PC-9 (cell line): ENCODE data around the gene PROK1. TPM values are rescaled to one million over a fixed set of nuclear protein-coding genes. Genes with fewer than 3 reads are reported as not detected.

Source experiments
- BruUV-seq: library from RNA; stranded (reverse); fragments of 400-500 nt; replicated peaks from 2 replicates; lab custom pipeline; 2021; lab: Mats Ljungman, UMichigan
- CTCF ChIA-PET: fragments of 300-600 bp; sonication (Branson Sonifier 250); formaldehyde crosslinking; loops from one replicate; lab custom pipeline; 2022; ENCODE audit warnings: antibody characterized with exemption; lab: Charles Lee
- POLR2A ChIA-PET: fragments of 300-600 bp; sonication (Branson Sonifier 250); formaldehyde crosslinking; loops from one replicate; lab custom pipeline; 2022; ENCODE audit warnings: antibody characterized with exemption; ENCODE audit not compliant: unreplicated experiment; lab: Charles Lee
- DNase-seq, 2 experiments: peaks; one replicate each; pipeline versions ENCODE4 v3.0.0 to v3.0.0-alpha.2; 2015 to 2022; ENCODE audit warnings: mixed read lengths in 1 of 2
- H2AFZ ChIP-seq: fragments of 200-600 bp; sonication (generic); 2 replicates; pipeline ENCODE4 v1.8.1; 2017; ENCODE audit warnings: antibody characterized with exemption
- H3F3A ChIP-seq: fragments of 200-600 bp; sonication (generic); 2 replicates; pipeline ENCODE4 v1.8.1; 2017; ENCODE audit warnings: antibody characterized with exemption, mild to moderate bottlenecking, low read depth; ENCODE audit not compliant: insufficient read depth
- H3K27ac ChIP-seq: fragments of 200-600 bp; sonication (generic); 2 replicates; pipeline ENCODE4 v1.6.1; 2016; ENCODE audit warnings: mixed run types
- H3K27me3 ChIP-seq: fragments of 200-600 bp; sonication (generic); 2 replicates; pipeline ENCODE4 v1.6.1; 2016; ENCODE audit warnings: low read depth, mixed run types; ENCODE audit not compliant: insufficient read depth
- H3K36me3 ChIP-seq: fragments of 200-600 bp; sonication (generic); 2 replicates; pipeline ENCODE4 v1.6.1; 2016; ENCODE audit warnings: low read depth, mixed run types
- H3K4me1 ChIP-seq: fragments of 200-600 bp; sonication (generic); replicated peaks from 2 replicates; pipeline ENCODE4 v1.6.1; 2016; ENCODE audit warnings: mixed run types; ENCODE audit not compliant: insufficient read depth
- H3K4me2 ChIP-seq: fragments of 200-600 bp; sonication (generic); 2 replicates; pipeline ENCODE4 v1.6.1; 2017; ENCODE audit warnings: mixed run types
- H3K4me3 ChIP-seq: fragments of 200-600 bp; sonication (generic); 2 replicates; pipeline ENCODE4 v1.6.1; 2016; ENCODE audit warnings: mixed run types
- H3K79me2 ChIP-seq: fragments of 200-600 bp; sonication (generic); 2 replicates; pipeline ENCODE4 v1.6.1; 2017; ENCODE audit warnings: low read depth, mixed run types
- H3K9me2 ChIP-seq: fragments of 200-600 bp; sonication (generic); 2 replicates; pipeline ENCODE4 v1.8.1; 2017; ENCODE audit warnings: mild to moderate bottlenecking; ENCODE audit not compliant: insufficient read depth
- H3K9me3 ChIP-seq: fragments of 200-600 bp; sonication (generic); 2 replicates; pipeline ENCODE4 v1.8.1; 2016; ENCODE audit warnings: low read depth; ENCODE audit not compliant: insufficient read depth
- H4K20me1 ChIP-seq: fragments of 200-600 bp; sonication (generic); 2 replicates; pipeline ENCODE4 v1.8.1; 2017; ENCODE audit not compliant: insufficient read depth
- EZH2 ChIP-seq: fragments of 200-600 bp; sonication (generic); IDR thresholded peaks from 2 replicates; pipeline ENCODE4 v1.8.0; 2017; ENCODE audit warnings: antibody characterized with exemption, low read depth
- intact Hi-C: fragments of 100-400 bp; cut with micrococcal nuclease; formaldehyde crosslinking; loops from one replicate; pipeline ENCODE4 v1.10.0; 2022; ENCODE audit not compliant: unreplicated experiment
- total RNA-seq: library from RNA; stranded (reverse); gene quantifications from 2 replicates; pipeline ENCODE4 v1.2.3, GENCODE V29; 2021
- TF ChIP-seq, protein P1 (sequence below): fragments of 200-600 bp; sonication (generic); conservative IDR thresholded peaks from 2 replicates; pipeline ENCODE4 v1.6.1; 2017; ENCODE audit warnings: mixed run types, antibody characterized with exemption, mild to moderate bottlenecking, moderate library complexity

The PROK1 gene
- total RNA-seq, 1 experiment from 2014 or later: not detected

DNA sequence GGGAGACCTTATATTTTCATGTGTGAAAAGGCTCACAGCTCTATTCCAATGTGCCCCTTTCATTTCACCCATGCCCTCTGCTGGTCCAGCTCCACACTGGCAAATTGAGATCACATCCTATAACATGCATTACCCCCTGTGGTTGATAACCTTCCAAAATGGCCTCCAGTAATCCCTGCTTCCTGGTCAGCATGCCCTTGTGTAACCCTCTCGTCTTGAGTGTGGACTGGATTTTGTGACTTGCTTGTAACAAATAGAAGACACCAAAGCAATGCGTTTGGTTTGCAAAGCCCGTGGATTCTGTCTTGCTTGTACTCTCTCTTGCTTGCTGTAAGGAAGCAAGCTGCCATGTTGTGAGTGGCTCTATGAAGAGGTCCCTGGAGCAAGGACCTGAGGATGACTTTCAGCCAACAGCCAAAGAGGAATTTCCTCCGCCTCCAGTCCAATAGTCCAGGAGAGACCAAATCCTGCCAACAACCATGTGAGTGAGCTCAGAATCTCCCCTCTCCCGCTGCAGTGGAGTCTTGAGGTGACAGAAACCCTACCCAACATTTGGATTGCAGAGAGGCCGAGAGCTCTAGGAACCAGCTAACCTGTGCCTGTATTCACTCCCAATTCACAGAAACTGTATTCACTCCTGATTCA, 50.7 kb downstream of the PROK1 start:
- Histone ChIP-seq H3K4me2 (no peak overlapping the region), H3K36me3 (no peaks in the 10 kb centered on the region), H3K79me2 (no peaks in the 10 kb centered on the region), H4K20me1 (no peaks in the 10 kb centered on the region), H2AFZ (no peak overlapping the region), H3K27ac (no peak overlapping the region), H3F3A (no peaks in the 10 kb centered on the region), H3K4me3 (no peak overlapping the region), H3K9me3 (no peaks in the 10 kb centered on the region), H3K9me2 (no peaks in the 10 kb centered on the region), H3K27me3 (peaks cover 86% of the 10 kb centered on the region), H3K4me1 (no peaks in the 10 kb centered on the region)
- CTCF ChIA-PET: no interaction called here
- TF ChIP-seq, protein P1, sequence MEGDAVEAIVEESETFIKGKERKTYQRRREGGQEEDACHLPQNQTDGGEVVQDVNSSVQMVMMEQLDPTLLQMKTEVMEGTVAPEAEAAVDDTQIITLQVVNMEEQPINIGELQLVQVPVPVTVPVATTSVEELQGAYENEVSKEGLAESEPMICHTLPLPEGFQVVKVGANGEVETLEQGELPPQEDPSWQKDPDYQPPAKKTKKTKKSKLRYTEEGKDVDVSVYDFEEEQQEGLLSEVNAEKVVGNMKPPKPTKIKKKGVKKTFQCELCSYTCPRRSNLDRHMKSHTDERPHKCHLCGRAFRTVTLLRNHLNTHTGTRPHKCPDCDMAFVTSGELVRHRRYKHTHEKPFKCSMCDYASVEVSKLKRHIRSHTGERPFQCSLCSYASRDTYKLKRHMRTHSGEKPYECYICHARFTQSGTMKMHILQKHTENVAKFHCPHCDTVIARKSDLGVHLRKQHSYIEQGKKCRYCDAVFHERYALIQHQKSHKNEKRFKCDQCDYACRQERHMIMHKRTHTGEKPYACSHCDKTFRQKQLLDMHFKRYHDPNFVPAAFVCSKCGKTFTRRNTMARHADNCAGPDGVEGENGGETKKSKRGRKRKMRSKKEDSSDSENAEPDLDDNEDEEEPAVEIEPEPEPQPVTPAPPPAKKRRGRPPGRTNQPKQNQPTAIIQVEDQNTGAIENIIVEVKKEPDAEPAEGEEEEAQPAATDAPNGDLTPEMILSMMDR: no peak; the same call in 1 of the 2 replicates
- TF ChIP-seq EZH2: no peak
- intact Hi-C loops: no loop called here
- no peak for DNase-seq
- no TSS peak for BruUV-seq
- POLR2A ChIA-PET: no interaction called here

DNA sequence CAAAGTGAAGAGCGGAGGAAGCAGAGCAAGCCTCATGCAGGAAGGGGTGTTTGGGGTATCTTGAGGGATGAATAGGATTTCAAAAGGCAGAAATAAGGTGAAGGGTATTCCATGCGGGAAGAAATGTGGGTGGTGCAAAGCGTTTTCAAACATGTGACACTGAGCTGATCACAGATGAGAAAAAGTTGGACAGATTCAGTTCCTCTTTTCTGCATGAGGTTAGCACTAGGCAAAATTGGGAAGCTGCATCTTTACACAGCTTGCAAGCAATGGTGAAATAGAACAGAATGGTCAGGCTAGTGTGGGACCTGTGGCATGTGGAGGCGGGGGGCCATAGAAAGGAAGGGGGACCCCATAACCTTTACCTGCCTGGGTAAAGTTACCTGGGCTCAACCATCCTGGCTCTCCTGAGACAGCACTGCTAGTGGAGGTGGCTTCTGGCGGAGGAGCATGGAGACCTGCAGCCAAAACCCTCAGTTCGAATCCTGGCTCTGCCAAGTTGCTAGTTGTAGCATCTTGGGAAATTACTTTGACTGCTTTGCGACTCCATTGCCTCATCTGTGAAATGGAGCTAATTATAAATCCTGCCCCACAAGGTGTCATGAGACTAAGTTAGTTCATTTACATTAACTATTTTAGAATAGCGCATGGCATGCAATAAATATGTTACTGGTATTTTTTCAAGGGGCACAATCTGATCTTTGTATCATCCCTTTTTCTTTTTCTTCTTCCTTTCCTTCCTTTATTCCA, 51.6 kb downstream of the PROK1 start:
- H3F3A ChIP-seq: no peaks in the 10 kb centered on the region
- BruUV-seq: no TSS peak
- no peak overlapping the region for H2AFZ ChIP-seq
- ChIA-PET POLR2A (no interaction called here), CTCF (no interaction called here)
- H3K4me3 ChIP-seq: no peak overlapping the region
- no peak for DNase-seq
- no peaks in the 10 kb centered on the region for H3K4me1 ChIP-seq
- no peaks in the 10 kb centered on the region for H4K20me1 ChIP-seq
- H3K79me2 ChIP-seq: no peaks in the 10 kb centered on the region
- no peaks in the 10 kb centered on the region for H3K9me2 ChIP-seq
- H3K9me3 ChIP-seq: no peaks in the 10 kb centered on the region
- no peak overlapping the region for H3K27ac ChIP-seq
- H3K36me3 ChIP-seq: no peaks in the 10 kb centered on the region
- H3K27me3 ChIP-seq: peaks cover 89% of the 10 kb centered on the region
- no peak overlapping the region for H3K4me2 ChIP-seq
- TF ChIP-seq EZH2: no peak
- TF ChIP-seq, protein P1: no peak
- intact Hi-C loops: no loop called here

DNA sequence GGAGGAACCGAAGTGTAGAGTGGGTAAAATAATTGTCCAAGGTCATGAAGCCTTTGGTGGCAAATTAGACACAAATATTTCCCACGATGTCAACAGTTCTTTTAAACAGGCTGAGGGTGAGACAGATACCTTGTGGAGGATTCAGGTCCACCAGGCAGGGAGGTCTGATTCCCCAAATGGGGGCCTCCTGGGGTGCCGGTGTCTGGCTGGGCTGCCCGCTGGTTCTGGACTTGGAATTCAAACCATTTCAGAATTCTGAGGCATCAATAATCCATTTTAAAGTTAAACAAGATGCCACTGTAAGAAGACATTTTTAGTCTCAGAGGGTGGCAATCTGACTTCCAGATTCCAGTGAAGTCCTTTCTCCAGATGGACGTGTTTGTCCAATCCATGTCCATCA, 52.5 kb downstream of the PROK1 start:
- Histone ChIP-seq H3K9me2 (no peaks in the 10 kb centered on the region), H3K27me3 (peaks cover 86% of the 10 kb centered on the region), H3K4me3 (no peak overlapping the region), H3K4me1 (no peaks in the 10 kb centered on the region), H3K36me3 (no peaks in the 10 kb centered on the region), H3K9me3 (no peaks in the 10 kb centered on the region), H3K79me2 (no peaks in the 10 kb centered on the region), H4K20me1 (no peaks in the 10 kb centered on the region), H3K4me2 (no peak overlapping the region), H2AFZ (no peak overlapping the region), H3K27ac (no peak overlapping the region), H3F3A (no peaks in the 10 kb centered on the region)
- intact Hi-C loops: no loop called here
- CTCF ChIA-PET: no interaction called here
- no peak for DNase-seq
- POLR2A ChIA-PET: no interaction called here
- no TSS peak for BruUV-seq
- TF ChIP-seq EZH2: no peak
- TF ChIP-seq, protein P1: no peak
